ENCODE results near the gene SORBS2. TPM values are rescaled to one million over a fixed set of nuclear protein-coding genes. Genes with fewer than 3 reads are reported as not detected.

Gene SORBS2
- polyA plus RNA-seq, 1 donor from 2014 or later: 46.0 TPM

- Histone ChIP-seq H3K9me2 (ENCODE audit: insufficient read depth, low read length) (no peaks in the 10 kb centered on the region), H3F3A (ENCODE audit: insufficient read depth, low read length, poor library complexity, severe bottlenecking) (no peaks in the 10 kb centered on the region), H2AFZ (ENCODE audit: low read depth, low read length) (no peak overlapping the region), H3K9me3 (ENCODE audit: low read length) (no peaks in the 10 kb centered on the region), H3K4me3 (ENCODE audit: low read length) (no peak overlapping the region), H3K79me2 (replicated peaks; ENCODE audit: insufficient read depth, low read length) (no peaks in the 10 kb centered on the region), H4K20me1 (ENCODE audit: insufficient read depth) (no peaks in the 10 kb centered on the region), H3K4me2 (ENCODE audit: low read length) (no peak overlapping the region), H3K36me3 (ENCODE audit: insufficient read depth, low read length) (no peaks in the 10 kb centered on the region), H3K27ac (ENCODE audit: low read length) (no peak overlapping the region), H3K9ac (ENCODE audit: low read length) (no peak overlapping the region), H3K27me3 (ENCODE audit: insufficient read depth, low read depth, low read length) (no peaks in the 10 kb centered on the region)
- TF ChIP-seq, protein P1, sequence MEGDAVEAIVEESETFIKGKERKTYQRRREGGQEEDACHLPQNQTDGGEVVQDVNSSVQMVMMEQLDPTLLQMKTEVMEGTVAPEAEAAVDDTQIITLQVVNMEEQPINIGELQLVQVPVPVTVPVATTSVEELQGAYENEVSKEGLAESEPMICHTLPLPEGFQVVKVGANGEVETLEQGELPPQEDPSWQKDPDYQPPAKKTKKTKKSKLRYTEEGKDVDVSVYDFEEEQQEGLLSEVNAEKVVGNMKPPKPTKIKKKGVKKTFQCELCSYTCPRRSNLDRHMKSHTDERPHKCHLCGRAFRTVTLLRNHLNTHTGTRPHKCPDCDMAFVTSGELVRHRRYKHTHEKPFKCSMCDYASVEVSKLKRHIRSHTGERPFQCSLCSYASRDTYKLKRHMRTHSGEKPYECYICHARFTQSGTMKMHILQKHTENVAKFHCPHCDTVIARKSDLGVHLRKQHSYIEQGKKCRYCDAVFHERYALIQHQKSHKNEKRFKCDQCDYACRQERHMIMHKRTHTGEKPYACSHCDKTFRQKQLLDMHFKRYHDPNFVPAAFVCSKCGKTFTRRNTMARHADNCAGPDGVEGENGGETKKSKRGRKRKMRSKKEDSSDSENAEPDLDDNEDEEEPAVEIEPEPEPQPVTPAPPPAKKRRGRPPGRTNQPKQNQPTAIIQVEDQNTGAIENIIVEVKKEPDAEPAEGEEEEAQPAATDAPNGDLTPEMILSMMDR (IDR thresholded peaks at IDR 0.05; ENCODE audit: poor library complexity, severe bottlenecking): no peak
- no peak for TF ChIP-seq SMC3 (conservative IDR thresholded peaks at IDR 0.05; ENCODE audit: poor library complexity)
These were observed 22.1 kb upstream of the SORBS2 start for GRCh38 chr4:185834088-185834487.

DNA sequence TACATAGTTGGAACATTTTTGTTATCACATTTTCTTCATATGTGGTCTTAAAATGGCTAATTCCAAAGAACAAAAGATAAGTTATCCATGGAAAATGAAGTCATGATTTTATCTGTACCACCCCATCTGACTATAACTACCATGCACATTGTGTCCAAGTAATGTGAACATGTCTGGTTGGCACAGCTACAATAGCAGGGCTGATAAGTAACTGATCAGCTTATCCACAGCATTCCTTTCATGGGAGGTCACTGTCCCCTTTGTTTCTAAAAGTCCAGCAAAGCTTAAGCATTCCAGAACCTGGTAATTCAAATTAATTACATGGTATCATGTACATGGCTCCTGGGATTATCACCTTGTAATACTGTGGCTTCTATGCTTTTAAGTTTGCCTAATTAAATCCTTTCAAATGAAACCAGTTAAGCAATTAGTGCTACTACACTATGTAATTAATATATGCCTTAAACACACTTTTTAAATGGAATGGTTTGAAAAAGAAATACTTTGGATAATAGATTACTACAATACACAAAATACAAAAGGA, 21.1 kb upstream of the SORBS2 start:
- H3K4me2 ChIP-seq (ENCODE audit: low read length): no peak overlapping the region

More for the DNA sequence above, 21.1 kb upstream of the SORBS2 start:
- H3K79me2 ChIP-seq (replicated peaks; ENCODE audit: insufficient read depth, low read length): no peaks in the 10 kb centered on the region
- no peak overlapping the region for H3K9ac ChIP-seq (ENCODE audit: low read length)
- no peak overlapping the region for H2AFZ ChIP-seq (ENCODE audit: low read depth, low read length)
- no peak overlapping the region for H3K27ac ChIP-seq (ENCODE audit: low read length)
- no peaks in the 10 kb centered on the region for H4K20me1 ChIP-seq (ENCODE audit: insufficient read depth)
- no peak overlapping the region for H3K4me3 ChIP-seq (ENCODE audit: low read length)
- no peaks in the 10 kb centered on the region for H3K9me2 ChIP-seq (ENCODE audit: insufficient read depth, low read length)
- no peaks in the 10 kb centered on the region for H3K9me3 ChIP-seq (ENCODE audit: low read length)
- no peaks in the 10 kb centered on the region for H3K27me3 ChIP-seq (ENCODE audit: insufficient read depth, low read depth, low read length)
- no peak for TF ChIP-seq REST (IDR thresholded peaks at IDR 0.05; ENCODE audit: borderline replicate concordance)
- TF ChIP-seq MXI1 (conservative IDR thresholded peaks at IDR 0.05; ENCODE audit: poor library complexity, severe bottlenecking): no peak
- TF ChIP-seq, protein P1 (IDR thresholded peaks at IDR 0.05; ENCODE audit: poor library complexity, severe bottlenecking): no peak
- TF ChIP-seq TAF1 (IDR thresholded peaks at IDR 0.05; ENCODE audit: low read depth): no peak
- TF ChIP-seq EP300 (conservative IDR thresholded peaks at IDR 0.05; ENCODE audit: poor library complexity, severe bottlenecking): no peak
- no peaks in the 10 kb centered on the region for H3F3A ChIP-seq (ENCODE audit: insufficient read depth, low read length, poor library complexity, severe bottlenecking)
- no peaks in the 10 kb centered on the region for H3K36me3 ChIP-seq (ENCODE audit: insufficient read depth, low read length)
